H1 (cell line): ENCODE measurements around the gene SPTBN5. TPM values are rescaled to one million over a fixed set of nuclear protein-coding genes. Genes with fewer than 3 reads are reported as not detected.

ENCODE experiments used
- BACH1 ChIP-seq: IDR thresholded peaks from 2 replicates; pipeline ENCODE4 v1.6.1; 2012; ENCODE audit warnings: low read length, improper control_type of control experiment
- CHD1 ChIP-seq: IDR thresholded peaks from 2 replicates; pipeline ENCODE4 v1.6.1; 2012; ENCODE audit warnings: low read depth, low read length, improper control_type of control experiment
- CHD7 ChIP-seq: fragments of 300-600 bp; sonication (generic); IDR thresholded peaks from 2 replicates; pipeline ENCODE4 v1.7.1; 2012; ENCODE audit warnings: low read length, moderate library complexity, mild to moderate bottlenecking, inconsistent platforms; ENCODE audit not compliant: insufficient replicate concordance
- RNF2 ChIP-seq: fragments of 200-900, 300-1000 bp; sonication (generic); IDR thresholded peaks from 2 replicates; pipeline ENCODE4 v1.7.1; 2016; ENCODE audit warnings: borderline replicate concordance, low read depth, mild to moderate bottlenecking, antibody characterized with exemption, low read length; ENCODE audit not compliant: poor library complexity, severe bottlenecking; ENCODE audit errors: missing control alignments
- SAP30 ChIP-seq: fragments of 300-600 bp; sonication (generic); IDR thresholded peaks from 2 replicates; pipeline ENCODE4 v1.7.1; 2012; ENCODE audit warnings: low read length, moderate library complexity, mild to moderate bottlenecking, inconsistent platforms; ENCODE audit not compliant: insufficient read depth, insufficient replicate concordance
- SRF ChIP-seq: IDR thresholded peaks from 2 replicates; pipeline ENCODE4 v1.6.1; 2011; ENCODE audit warnings: mild to moderate bottlenecking, low read depth, low read length, moderate library complexity
- polyA plus RNA-seq, 7 experiments: library from polyadenylated mRNA; depleted of rRNA in 3 of 7; stranded (reverse) in 5 of 7; unstranded in 2 of 7; fragments of >200 nt in 5 of 7; fragments of 200-250 nt in 2 of 7; gene quantifications; 1 replicate in 5 of 7; 2 replicates in 1 of 7; 4 replicates in 1 of 7; pipeline versions ENCODE4 v1.2.1 to v1.2.3, GENCODE V29; 2011 to 2013; ENCODE audit warnings: missing spikeins in 2 of 7, mixed read lengths in 2 of 7
- total RNA-seq: library from RNA; stranded (reverse); fragmentation: NEBNext Ultra II Directional; extraction: Animal tissue kit (Norgen Biotek cat#: 25700); gene quantifications from 2 replicates; pipeline ENCODE4 v1.2.1, GENCODE V29; 2021

Gene SPTBN5
- total and polyA plus RNA-seq, 2 of the 8 experiments (the other 6 are each of a cell fraction or from before 2014, with no cell fraction given): 0.32 to 0.84 TPM

- TF ChIP-seq CHD7 (no peak), BACH1 (no peak), SAP30 (no peak), SRF (no peak), CHD1 (no peak), RNF2 (no peak)
Measured at GRCh38 chr15:41880156-41880877, 13.5 kb downstream of the SPTBN5 start (continued).
